HG03039 (cell line): ENCODE measurements around the gene ST3GAL5.

ENCODE experiments used
- ATAC-seq: cut with Tn5 transposase; IDR thresholded peaks from one replicate; pipeline ENCODE4 v1.9.1; 2021; ENCODE audit warnings: mild to moderate bottlenecking, moderate library complexity; ENCODE audit not compliant: unreplicated experiment

Gene ST3GAL5

DNA sequence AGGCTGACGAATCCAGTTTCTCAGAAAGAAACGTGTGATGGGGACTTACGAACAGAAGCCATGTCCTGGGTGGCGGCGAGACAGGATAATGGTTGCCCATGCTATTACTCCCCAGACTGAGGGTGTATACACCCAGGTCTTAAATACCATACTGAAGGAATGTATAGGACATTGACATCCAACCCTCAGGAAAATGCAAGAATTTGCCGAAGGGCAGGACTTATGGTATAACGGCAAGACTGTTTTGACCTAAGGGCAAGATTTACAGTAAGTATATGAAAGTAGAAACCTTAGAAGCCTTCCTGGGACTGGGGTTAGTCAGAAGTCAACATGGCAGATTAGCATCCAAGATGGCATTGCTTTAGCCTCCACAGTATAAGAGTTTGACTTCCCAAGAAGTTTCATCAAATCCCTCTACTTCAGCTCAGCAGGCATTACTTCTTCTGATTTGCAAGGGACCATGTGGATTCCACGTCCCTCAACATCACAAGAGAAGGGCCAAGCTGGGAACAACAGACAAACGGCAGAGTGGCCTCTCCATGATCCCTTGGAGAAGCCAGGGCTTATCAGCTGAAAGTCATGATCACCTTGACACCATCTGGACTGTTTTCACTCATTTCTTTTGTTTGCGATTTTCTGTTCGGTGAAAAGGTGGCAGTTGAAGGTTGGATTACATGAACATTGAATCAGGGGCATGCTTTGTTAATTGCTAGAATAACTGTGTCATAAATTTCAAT, 21.1 kb downstream of the ST3GAL5 start:
- ATAC-seq, result no peak

DNA sequence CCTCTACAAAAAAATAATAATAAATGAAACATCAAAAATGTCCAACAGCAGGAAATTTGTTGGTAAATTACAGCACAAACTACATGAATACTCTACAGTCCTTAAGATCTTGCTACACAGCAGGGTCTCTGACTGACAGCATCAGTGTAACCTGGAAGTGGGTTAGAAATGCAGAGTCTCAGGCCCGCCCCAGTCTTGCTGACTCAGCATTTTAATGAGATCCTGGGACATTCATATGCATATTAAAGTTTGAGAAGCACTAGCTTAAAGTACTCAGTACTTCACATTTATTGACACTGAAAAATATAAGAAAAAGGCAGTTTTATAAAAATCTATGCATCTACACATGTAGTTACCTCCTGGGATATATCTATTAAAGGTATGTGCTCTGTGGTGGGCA, 21.7 kb downstream of the ST3GAL5 start:
- no peak for ATAC-seq

DNA sequence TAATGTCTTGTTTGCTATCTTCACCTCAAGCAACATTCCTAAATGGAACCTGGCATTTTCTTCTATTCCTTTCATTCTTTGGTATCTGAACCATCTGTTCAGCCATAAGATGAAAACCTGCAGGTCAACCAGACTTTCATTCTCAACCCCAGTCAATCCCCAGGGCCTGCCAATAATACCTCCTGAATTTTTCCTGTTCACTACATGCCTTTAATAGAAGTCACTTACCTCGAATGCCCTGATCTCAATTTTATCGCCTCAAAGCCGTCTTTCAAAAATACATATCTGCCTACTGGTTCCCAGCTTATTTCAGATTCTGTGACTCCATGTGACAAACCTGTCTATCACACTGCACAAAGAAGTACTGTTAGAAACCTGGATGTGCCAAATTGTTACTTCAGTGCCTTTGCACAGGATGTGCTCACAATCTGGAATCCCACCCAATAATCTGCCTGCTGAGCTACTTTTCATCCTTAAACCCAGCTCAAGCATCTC, 22.6 kb downstream of the ST3GAL5 start:
- ATAC-seq, result no peak

DNA sequence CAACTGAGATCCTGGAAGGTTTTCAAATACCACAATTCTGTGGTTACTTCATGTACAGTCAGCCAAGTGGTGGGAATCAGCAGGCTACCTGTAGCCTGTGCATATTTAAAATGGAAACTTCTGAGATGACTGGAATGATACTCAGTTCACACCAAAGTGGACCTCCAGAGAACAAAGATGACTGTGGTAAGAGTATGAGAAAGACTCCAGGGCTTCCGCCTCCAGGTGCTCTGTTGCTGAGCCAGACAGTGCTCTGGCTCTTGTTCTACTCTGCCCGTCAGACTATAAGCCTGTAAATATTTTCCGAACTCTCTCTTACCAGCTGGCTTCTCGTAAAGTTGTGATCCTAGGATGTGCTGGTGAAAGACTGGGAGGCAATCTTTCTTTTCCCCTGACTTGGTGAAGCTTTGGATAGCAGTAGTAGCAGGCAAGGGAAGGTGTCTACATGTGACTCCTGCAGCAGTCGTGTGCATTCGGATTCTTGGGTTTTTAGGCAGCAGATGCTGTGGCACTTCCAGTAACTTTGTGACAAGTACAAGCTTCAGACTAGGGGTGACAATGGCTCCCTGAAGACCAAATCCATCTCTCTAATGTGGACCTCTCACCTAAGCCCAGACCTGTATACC, 23.1 kb downstream of the ST3GAL5 start:
- peak; percentile 90 for ATAC-seq

DNA sequence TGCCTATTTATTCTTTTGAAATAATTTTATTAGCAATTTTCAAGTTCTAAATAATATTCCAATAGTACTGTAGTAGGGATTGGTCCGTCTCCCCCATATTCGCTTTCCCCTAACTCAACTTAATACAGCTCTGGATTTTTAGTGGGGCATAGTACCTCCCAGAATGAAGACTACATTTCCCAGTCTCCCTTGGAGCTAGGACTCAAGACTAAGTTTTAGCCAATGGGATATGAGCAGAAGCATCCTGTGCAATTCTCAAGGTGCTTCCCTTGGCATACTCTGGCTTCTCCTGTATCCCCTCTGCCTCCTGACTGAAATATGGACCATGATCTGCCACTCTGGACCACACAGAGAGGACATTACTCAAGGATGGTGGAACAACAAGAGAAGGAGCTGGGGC, 24.1 kb downstream of the ST3GAL5 start:
- no peak for ATAC-seq

DNA sequence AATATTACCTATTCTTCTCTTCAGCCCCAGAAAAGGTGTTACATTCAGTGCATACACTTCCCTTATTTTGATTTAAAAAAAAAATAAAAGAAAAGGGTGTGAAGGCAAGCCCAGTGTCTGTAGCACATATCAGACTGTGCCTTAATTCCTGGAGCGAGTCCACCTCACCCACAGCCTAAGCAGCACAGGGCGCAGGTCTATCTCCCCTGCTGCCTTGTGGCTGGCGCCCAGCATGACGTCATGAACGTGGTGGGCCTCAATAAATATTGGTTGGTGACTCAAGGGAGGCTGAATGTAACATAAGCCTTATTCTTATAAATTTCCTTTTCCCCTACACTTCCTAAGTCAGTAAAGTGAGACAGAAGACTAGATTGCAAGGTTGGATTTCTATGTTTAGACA, 26.4 kb downstream of the ST3GAL5 start:
- no peak for ATAC-seq

DNA sequence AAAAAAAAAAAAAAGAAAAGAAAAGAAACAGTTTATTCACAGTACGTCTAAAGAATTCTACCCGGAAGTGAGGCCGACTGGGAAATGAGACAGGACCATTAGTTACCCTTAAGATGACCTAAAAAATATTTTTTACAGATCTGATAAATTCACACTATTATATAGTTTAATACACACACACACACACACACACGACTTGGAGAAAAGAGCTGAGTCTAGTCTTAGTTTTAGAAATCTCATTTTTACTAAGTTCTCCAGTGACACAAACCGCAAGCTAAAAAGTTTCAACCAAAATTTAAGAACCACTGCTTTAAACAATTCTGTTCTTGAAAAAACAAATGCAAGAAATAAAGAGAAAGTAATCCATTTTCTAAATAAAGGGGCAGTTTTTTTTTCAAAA, 27.1 kb downstream of the ST3GAL5 start:
- ATAC-seq, result no peak

DNA sequence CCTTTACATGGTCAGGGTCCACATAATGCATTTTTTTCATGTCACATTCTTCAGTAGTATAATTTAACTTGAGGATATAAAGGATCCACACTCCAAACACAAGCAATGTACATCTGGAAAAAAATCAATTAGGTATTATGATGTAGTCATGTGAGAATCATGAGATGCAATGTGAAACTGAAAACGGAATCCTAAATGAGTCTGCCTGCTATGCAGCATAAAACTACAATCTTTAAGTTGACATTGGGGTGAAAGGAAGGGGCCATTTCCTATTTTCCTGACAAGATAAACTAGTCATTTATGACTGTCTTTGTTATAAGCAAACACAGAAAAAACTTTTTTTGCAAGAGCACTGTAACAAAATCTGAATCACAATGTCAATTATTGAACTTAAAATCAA, 27.6 kb downstream of the ST3GAL5 start:
- ATAC-seq, result no peak

GRCh38 chr2:85858841-85859240, 29.9 kb downstream of the ST3GAL5 start:
- no peak for ATAC-seq

DNA sequence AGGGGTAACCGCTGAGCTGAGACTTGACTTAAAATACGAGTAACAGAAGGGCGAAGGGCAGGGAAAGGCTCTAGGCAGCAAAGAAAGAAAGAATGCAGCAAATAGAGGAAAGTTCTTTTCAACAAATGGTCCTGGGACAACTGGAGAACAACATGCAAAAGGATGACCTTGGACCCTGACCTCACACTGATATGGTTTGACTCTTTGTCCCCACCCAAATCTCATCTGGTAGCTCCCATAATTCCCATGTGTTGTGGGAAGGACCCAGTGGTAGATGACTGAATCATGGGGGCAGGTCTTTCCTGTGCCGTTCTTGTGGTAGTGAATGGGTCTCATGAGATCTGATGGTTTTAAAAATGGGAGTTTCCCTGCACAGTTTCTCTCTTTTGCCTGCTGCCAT, 33.9 kb downstream of the ST3GAL5 start:
- ATAC-seq, result no peak

GRCh38 chr2:85854166-85854509, 34.7 kb downstream of the ST3GAL5 start:
- no peak for ATAC-seq

GRCh38 chr2:85853499-85854165, 35.2 kb downstream of the ST3GAL5 start:
- ATAC-seq, result no peak

DNA sequence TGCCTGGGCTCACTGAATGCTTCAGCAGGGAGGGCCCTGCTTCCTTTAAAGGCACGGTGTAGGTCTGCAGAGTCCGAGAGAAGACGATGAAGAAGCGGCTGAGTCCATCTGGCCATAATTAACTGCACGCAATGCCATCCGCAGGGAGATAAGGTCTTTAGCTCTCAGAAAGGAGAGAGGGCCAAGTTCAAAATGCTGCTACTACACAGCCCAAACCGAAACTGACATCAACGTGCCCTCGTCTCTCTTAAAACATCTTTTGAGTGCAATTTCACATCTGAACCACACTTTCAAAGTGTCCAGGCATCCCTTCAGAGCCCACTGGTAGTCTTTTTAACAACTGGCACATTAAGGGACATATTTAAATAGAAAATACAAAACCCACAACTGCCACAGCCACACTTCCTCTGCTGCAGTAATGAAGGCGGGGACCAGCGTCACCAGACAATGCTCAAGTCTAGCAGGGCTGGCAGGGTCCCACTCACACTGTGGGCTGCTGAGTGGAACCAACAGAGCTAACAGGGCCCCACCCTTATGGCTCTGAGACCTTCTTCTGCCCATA, 35.8 kb downstream of the ST3GAL5 start:
- ATAC-seq, result no peak

DNA sequence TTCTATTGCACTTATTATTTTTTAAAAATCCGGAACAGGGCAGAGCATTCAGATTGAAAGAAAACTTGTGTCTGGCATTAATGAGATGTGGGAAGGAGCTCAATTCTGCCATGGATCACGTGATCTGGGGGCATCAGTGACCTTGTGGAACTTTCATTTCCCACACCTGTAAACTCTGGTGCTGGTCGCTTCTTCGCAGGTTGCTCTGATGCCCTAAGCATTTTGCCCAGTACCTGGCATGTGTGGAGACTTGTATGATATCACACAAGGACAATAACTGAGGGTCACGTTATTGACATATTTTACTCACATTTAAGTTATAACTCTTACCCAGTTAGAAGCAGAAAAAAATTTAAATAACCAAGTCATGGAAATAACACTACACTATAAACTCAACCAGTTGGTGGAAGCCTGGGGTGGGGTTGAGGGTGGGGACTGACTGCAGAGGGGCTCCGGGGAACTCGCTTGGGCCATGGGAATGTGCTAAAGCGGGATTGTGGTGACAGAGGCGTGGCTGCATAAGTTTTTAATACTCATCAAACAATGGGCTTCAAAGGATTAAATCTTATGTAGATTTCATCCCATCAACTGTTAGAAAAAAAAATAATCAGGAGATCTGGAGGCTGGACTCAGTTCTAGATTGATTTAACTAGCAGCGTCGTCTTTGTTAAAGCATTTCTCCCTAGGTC, 36.5 kb downstream of the ST3GAL5 start:
- ATAC-seq, result no peak

DNA sequence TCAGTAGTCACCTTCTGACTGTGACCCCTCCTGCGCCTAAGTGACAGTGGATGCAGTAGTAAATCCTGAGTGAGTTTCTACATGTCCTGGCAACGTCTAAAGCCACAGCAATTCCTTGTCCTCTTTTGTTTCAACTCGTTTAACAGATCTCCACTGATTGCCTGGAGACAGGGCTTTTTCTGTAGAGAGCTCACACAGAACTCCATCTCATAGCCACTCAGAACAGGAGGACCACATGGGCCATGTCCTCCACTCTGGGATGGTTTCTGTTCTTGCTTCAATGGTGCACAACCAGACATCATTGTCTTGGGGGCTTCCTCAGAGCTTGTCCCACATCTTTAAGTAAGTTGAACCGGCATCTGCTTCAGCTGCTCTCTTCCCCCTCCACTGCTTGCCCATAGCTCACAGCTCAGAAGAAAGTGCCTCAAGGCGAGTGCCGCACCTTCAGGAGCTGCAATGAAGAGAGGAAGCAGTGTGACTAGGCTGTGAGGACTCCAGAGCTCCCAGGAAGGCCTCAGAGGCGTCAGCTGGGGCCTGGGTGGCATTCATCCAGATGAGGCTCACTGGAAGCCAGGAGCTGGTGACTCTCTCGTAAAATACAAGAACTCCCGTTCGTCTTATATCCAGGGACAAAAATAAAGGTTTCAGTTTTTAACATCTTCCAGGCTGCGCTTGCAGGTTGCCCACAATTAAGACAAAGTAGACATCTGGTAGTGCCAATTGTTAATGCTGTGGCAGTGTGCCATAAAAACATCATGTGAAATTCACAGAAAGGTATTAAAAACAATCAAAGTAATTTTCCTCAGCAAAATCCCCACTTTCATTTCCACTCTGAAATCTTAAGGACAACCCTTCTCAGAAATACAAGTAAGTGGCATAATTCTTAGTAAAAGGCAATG, 37.3 kb downstream of the ST3GAL5 start:
- no peak for ATAC-seq

DNA sequence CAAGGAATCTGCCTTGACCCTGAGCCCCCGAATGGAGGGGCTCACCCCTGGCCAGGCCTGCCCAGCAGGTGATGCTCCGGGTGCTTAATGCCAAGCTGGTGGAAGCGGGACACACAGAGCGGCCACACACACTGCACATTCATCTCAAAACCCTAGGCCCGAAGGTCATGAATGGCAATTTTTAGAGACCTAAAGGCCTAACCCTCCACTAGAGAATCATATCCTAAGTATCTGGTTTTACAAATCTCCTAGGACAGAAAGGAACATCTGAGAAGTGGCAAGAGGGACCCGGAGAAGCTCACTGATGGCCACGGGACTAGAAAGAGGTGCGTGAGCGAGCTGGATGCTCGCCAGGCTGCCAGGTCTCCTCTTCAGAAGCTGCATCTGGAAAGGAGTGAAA, 38.3 kb downstream of the ST3GAL5 start:
- ATAC-seq, result no peak

GRCh38 chr2:85847051-85847588, 41.7 kb downstream of the ST3GAL5 start:
- no peak for ATAC-seq

DNA sequence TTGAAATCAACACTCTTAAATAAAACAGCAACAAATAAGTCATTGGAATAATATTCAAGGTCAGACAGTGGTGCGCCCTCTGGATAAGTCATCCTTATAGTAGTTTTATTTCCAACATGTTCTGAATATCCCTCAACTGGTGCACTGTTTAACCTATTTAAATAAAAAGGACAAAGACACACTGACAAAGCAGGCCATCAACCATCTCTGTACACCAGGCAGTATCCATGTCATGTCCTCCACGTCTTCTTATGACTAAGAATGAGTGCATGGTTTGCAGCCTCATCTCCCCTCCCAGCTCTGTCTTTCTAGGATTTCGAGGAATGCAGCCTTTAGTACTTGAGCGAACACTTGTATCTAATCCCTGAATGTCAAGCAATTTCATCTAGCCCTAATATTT, 42.4 kb downstream of the ST3GAL5 start:
- ATAC-seq, result no peak

DNA sequence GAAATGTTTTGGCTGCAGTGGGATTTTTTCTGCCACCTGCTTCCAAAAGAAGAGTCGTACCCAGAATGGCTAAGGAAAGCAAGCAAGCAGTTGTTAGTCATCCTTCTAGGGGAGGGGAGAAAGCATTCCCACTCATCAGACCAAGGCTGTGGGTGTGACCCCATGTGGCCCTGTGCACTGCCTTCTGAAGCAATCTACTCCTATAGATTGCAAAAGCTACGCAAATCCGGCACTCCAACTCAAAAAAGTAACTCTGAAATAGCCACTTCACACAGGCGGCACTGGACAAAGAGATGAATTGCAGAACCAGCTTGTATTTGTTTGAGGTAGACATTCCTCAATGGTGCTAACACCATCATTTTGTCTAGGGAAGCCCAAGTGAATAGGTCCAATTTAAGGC, 44.3 kb downstream of the ST3GAL5 start:
- no peak for ATAC-seq

DNA sequence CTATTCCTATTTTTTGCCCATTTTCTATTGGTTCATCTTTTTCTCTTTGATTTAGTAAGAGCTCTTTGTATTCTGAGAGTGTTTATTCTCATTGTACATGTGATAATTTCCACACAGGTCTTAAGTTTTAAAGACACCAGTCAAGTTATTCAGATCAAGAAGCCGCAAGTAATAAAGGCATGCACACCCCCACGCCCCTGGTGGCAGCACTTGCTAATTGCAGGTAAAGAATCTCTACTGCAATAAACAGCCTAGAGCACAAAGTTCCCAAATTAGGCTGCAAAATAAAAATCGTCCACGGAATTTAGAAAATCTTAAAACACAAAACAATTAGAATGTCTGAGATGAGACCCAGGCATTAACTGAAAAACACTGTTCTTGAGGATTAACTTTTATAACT, 45.2 kb downstream of the ST3GAL5 start:
- no peak for ATAC-seq
